Muscle of leg (tissue), 11 donors: ENCODE measurements around the gene PLBD1. TPM values are rescaled to one million over a fixed set of nuclear protein-coding genes. Genes with fewer than 3 reads are reported as not detected.
A peak's percentile ranks its signal among the peaks of the same experiment; 100 is the strongest.

Source experiments
- DNase-seq: peaks from one replicate; pipeline ENCODE4 v3.0.0; 2013
- H3K27ac ChIP-seq: one replicate; pipeline ENCODE4 v1.5.1; 2013; ENCODE audit warnings: mild to moderate bottlenecking, low read length, control low read depth
- H3K27me3 ChIP-seq: one replicate; pipeline ENCODE4 v1.6.1; 2013; ENCODE audit warnings: low read length; ENCODE audit not compliant: control insufficient read depth, insufficient read depth
- H3K36me3 ChIP-seq: one replicate; pipeline ENCODE4 v1.6.1; 2013; ENCODE audit warnings: low read length; ENCODE audit not compliant: control insufficient read depth, insufficient read depth
- H3K4me1 ChIP-seq: one replicate; pipeline ENCODE4 v1.6.1; 2013; ENCODE audit warnings: low read length; ENCODE audit not compliant: control insufficient read depth, insufficient read depth
- H3K4me3 ChIP-seq: one replicate; pipeline ENCODE4 v1.5.1; 2013; ENCODE audit warnings: low read length, control low read depth
- H3K9me3 ChIP-seq: replicated peaks from 2 replicates; pipeline ENCODE4 v1.6.1; 2013; ENCODE audit warnings: low read depth, low read length; ENCODE audit not compliant: control insufficient read depth
- WGBS: methylation state at CpG from one replicate; pipeline ENCODE4 v1.1.5; 2013; ENCODE audit warnings: missing lambda C conversion rate; ENCODE audit not compliant: insufficient coverage; 5-methylcytosine and 5-hydroxymethylcytosine counted together
- polyA plus RNA-seq, 8 donors: library from polyadenylated mRNA; unstranded; fragments of 120-200 nt; gene quantifications; one replicate each; pipeline versions ENCODE4 v1.2.1 to v1.2.3, GENCODE V29; 2013; ENCODE audit warnings: inconsistent platforms in 1 of 8, low replicate concordance in 1 of 8; ENCODE audit not compliant: insufficient read length in 8 of 8, insufficient read depth in 1 of 8
- total RNA-seq: library from RNA; stranded (reverse); fragments of 120-200 nt; gene quantifications from one replicate; pipeline ENCODE4 v1.2.4, GENCODE V29; 2013

The PLBD1 gene
- total and polyA plus RNA-seq, 9 donors: 16.0 to 27.2 (median 23.2) TPM

- DNase-seq: peak; percentile 26
- Histone ChIP-seq H3K36me3 (no peaks in the 10 kb centered on the region), H3K4me3 (no peak overlapping the region), H3K4me1 (no peaks in the 10 kb centered on the region), H3K9me3 (no peaks in the 10 kb centered on the region), H3K27me3 (no peaks in the 10 kb centered on the region), H3K27ac (no peak overlapping the region)
- WGBS: no CpG with 5 or more reads among the region's 4 CpGs
Observed at GRCh38 chr12:14514154-14514842, 53.4 kb downstream of the PLBD1 start.

- Histone ChIP-seq H3K4me3 (no peak overlapping the region), H3K4me1 (no peaks in the 10 kb centered on the region), H3K36me3 (peaks cover 5% of the 10 kb centered on the region), H3K9me3 (no peaks in the 10 kb centered on the region), H3K27ac (no peak overlapping the region), H3K27me3 (no peaks in the 10 kb centered on the region)
- DNase-seq: no peak
- 18% methylated on average over 1 of the region's 3 CpGs for WGBS
Observed at GRCh38 chr12:14510574-14510973, 57.1 kb downstream of the PLBD1 start.

DNA sequence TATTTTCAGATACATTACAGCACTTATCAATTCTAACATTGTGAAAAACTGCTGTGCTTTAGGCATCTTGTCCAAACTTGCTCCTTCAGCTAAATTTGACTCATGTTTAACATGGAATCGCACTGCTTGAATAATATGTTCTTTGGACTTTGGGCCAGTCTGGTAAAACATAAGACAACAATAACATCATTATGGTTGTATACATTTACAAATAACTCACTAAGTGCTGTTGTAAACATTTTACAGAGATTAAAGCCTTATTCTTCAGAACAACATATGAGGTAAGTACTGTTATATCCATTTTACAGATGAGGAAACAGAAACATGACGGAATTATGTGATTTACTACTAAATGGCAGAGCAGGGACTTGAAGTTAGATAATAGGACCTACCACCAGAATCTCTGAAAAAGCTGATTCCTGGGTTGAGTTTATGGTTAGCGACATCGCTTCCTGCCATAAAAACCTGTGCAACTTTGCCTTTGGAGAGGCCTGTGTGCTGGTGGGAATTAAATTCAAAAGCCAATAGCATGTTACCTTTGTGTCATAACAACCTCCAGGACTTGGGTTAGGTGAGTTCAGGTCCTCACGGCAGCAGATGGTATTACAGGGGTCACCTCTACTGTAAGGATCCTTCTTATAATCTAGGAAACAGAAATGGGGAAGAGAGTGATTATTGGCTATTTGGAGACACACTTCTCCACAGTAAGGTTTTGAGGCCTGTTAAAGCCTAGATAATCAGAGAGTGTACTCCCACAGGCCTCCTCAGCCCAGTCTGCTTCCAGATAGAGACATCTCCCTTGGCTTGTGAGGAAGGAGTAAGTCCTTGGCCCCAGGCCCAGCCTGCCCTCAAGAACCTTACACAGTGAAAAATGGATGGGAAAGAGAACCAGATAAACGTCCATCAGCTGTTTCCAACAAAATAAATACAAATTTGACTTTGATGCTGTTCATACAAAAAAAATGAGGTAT lies 61.8 kb downstream of the PLBD1 start:
- no peaks in the 10 kb centered on the region for H3K9me3 ChIP-seq
- no peak overlapping the region for H3K27ac ChIP-seq
- H3K27me3 ChIP-seq: no peaks in the 10 kb centered on the region
- no peak for DNase-seq
- no peaks in the 10 kb centered on the region for H3K4me1 ChIP-seq
- H3K4me3 ChIP-seq: no peak overlapping the region
- H3K36me3 ChIP-seq: peaks cover 9% of the 10 kb centered on the region
- no CpG with 5 or more reads among the region's 6 CpGs for WGBS

DNA sequence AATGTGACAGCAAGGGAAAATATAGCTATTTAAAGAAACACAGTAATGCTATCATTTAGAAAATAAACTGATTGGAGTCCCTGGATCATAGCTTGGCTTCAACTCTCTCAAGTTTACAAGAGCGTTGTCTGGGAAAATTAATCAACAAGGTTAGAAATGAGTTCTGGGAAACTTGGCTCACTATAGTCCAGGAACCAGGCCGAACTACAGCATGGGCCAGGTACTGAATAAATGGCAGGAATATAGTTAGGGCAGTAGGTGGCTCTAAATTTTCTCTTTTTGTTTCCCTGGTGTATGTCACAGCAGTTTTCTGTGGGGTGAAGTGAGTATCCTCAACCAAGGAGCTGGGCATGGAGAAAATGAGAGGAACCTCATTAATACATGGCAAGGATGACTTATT lies 72.4 kb downstream of the PLBD1 start:
- Histone ChIP-seq H3K9me3 (peaks cover 4% of the 10 kb centered on the region), H3K27me3 (no peaks in the 10 kb centered on the region), H3K4me3 (no peak overlapping the region), H3K36me3 (peaks cover 50% of the 10 kb centered on the region), H3K4me1 (no peaks in the 10 kb centered on the region), H3K27ac (no peak overlapping the region)
- 94% methylated on average over 2 of the region's 2 CpGs for WGBS
- no peak for DNase-seq

DNA sequence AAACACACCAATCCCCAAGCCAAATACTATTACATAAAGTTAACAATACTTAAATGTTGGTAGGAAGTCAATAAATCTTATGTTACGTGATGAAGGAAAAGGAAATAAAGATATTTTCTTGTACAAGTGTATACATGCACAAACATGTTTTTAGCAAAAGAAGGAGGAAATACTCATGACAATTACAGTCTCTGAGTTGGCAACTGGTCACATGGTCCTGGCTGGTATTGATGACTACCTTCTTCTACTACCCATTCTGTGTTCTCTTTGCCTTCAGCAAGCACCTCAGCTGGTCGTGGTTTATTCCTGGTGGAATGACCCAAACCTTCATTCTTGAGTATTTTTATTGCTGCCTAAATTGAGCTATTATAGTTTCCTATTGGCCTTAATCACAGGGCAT lies 84.8 kb downstream of the PLBD1 start:
- no peak for DNase-seq
- peaks cover 50% of the 10 kb centered on the region for H3K36me3 ChIP-seq
- no peaks in the 10 kb centered on the region for H3K4me1 ChIP-seq
- no CpG with 5 or more reads among the region's 2 CpGs for WGBS
- H3K9me3 ChIP-seq: no peaks in the 10 kb centered on the region
- no peaks in the 10 kb centered on the region for H3K27me3 ChIP-seq
- H3K27ac ChIP-seq: no peak overlapping the region
- H3K4me3 ChIP-seq: no peak overlapping the region

- Histone ChIP-seq H3K4me1 (no peaks in the 10 kb centered on the region), H3K36me3 (peaks cover 45% of the 10 kb centered on the region), H3K27me3 (no peaks in the 10 kb centered on the region), H3K9me3 (no peaks in the 10 kb centered on the region), H3K27ac (no peak overlapping the region), H3K4me3 (no peak overlapping the region)
- no peak for DNase-seq
- WGBS: 88% methylated on average over 1 of the region's 1 CpG
Observed at GRCh38 chr12:14482361-14482760, 85.3 kb downstream of the PLBD1 start.

- Histone ChIP-seq H3K27me3 (no peaks in the 10 kb centered on the region), H3K27ac (no peak overlapping the region), H3K9me3 (no peaks in the 10 kb centered on the region), H3K4me3 (no peak overlapping the region), H3K36me3 (peaks cover 42% of the 10 kb centered on the region), H3K4me1 (no peaks in the 10 kb centered on the region)
- DNase-seq: no peak
Observed at GRCh38 chr12:14481201-14481600, 86.5 kb downstream of the PLBD1 start.

DNA sequence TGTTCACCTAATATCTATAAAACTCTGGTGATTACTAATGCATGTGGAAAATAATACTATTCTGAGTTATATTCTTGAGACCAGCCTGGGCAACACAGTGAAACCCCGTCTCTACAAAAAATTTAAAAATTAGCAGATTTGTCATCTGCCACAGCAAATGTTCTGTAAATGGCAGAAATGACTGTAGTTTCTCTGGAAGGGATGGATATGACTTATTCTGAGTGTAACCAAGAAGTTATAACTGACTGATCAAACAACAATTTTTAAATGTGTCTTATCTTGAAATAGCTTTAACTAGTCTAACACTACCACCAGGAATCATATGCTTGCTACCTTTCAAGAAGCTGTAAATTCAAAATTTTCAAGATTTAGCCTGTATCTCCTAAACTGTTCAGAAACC lies 88.7 kb downstream of the PLBD1 start:
- H3K4me1 ChIP-seq: no peaks in the 10 kb centered on the region
- no peaks in the 10 kb centered on the region for H3K27me3 ChIP-seq
- H3K27ac ChIP-seq: no peak overlapping the region
- H3K36me3 ChIP-seq: peaks cover 27% of the 10 kb centered on the region
- H3K4me3 ChIP-seq: no peak overlapping the region
- DNase-seq: no peak
- no CpG with 5 or more reads among the region's 1 CpG for WGBS
- peaks cover 18% of the 10 kb centered on the region for H3K9me3 ChIP-seq

- Histone ChIP-seq H3K9me3 (peaks cover 32% of the 10 kb centered on the region), H3K4me1 (no peaks in the 10 kb centered on the region), H3K27me3 (no peaks in the 10 kb centered on the region), H3K36me3 (peaks cover 18% of the 10 kb centered on the region), H3K4me3 (no peak overlapping the region), H3K27ac (no peak overlapping the region)
- no CpG with 5 or more reads among the region's 4 CpGs for WGBS
- peak; percentile 21 for DNase-seq
Observed at GRCh38 chr12:14473707-14474287, 93.9 kb downstream of the PLBD1 start.

GRCh38 chr12:14471497-14471896 lies 96.2 kb downstream of the PLBD1 start:
- peaks cover 32% of the 10 kb centered on the region for H3K9me3 ChIP-seq

More at GRCh38 chr12:14471497-14471896, 96.2 kb downstream of the PLBD1 start:
- no peak overlapping the region for H3K4me3 ChIP-seq
- H3K27ac ChIP-seq: no peak overlapping the region
- H3K4me1 ChIP-seq: no peaks in the 10 kb centered on the region
- DNase-seq: no peak
- WGBS: no CpG with 5 or more reads among the region's 1 CpG
- H3K36me3 ChIP-seq: peaks cover 16% of the 10 kb centered on the region
- H3K27me3 ChIP-seq: no peaks in the 10 kb centered on the region
